GM18870 (cell line): ENCODE measurements around the gene WFS1.

Experiments used
- ATAC-seq: cut with Tn5 transposase; IDR thresholded peaks from one replicate; pipeline ENCODE4 v1.9.1; 2021; ENCODE audit warnings: moderate library complexity; ENCODE audit not compliant: unreplicated experiment

WFS1 gene

GRCh38 chr4:6322067-6322760, 52.6 kb downstream of the WFS1 start:
- ATAC-seq: no peak

- ATAC-seq: no peak
These were observed 53.3 kb downstream of the WFS1 start for GRCh38 chr4:6322761-6323566.

- no peak for ATAC-seq
These were observed 54.9 kb downstream of the WFS1 start for GRCh38 chr4:6324461-6324998.

GRCh38 chr4:6324999-6325787, 55.5 kb downstream of the WFS1 start:
- ATAC-seq: no peak

- ATAC-seq: no peak
These were observed 56.2 kb downstream of the WFS1 start for GRCh38 chr4:6325788-6326290.

- no peak for ATAC-seq
These were observed 56.8 kb downstream of the WFS1 start for GRCh38 chr4:6326312-6327060.

- no peak for ATAC-seq
These were observed 57.7 kb downstream of the WFS1 start for GRCh38 chr4:6327220-6327917.

GRCh38 chr4:6328526-6328925, 58.9 kb downstream of the WFS1 start:
- no peak for ATAC-seq

GRCh38 chr4:6329478-6330383, 60.1 kb downstream of the WFS1 start:
- ATAC-seq: no peak

GRCh38 chr4:6330384-6330767, 60.7 kb downstream of the WFS1 start:
- no peak for ATAC-seq

- ATAC-seq: no peak
These were observed 61.4 kb downstream of the WFS1 start for GRCh38 chr4:6331018-6331417.

GRCh38 chr4:6331468-6331867, 61.8 kb downstream of the WFS1 start:
- no peak for ATAC-seq

GRCh38 chr4:6332042-6332668, 62.5 kb downstream of the WFS1 start:
- ATAC-seq: no peak

- ATAC-seq: no peak
These were observed 63.0 kb downstream of the WFS1 start for GRCh38 chr4:6332669-6333050.

- no peak for ATAC-seq
These were observed 63.9 kb downstream of the WFS1 start for GRCh38 chr4:6333301-6334202.

GRCh38 chr4:6334203-6334887, 64.7 kb downstream of the WFS1 start:
- no peak for ATAC-seq
